GM12892 (cell line): ENCODE data around the gene POMT1.

ENCODE experiments used
- POLR2A ChIP-seq: IDR thresholded peaks from 2 replicates; pipeline ENCODE4 v1.6.1; 2011; ENCODE audit warnings: low read depth, low read length, control low read depth
- TAF1 ChIP-seq: IDR thresholded peaks from 2 replicates; pipeline ENCODE4 v1.6.1; 2011; ENCODE audit warnings: low read depth, mild to moderate bottlenecking, control low read depth, low read length, borderline replicate concordance

DNA sequence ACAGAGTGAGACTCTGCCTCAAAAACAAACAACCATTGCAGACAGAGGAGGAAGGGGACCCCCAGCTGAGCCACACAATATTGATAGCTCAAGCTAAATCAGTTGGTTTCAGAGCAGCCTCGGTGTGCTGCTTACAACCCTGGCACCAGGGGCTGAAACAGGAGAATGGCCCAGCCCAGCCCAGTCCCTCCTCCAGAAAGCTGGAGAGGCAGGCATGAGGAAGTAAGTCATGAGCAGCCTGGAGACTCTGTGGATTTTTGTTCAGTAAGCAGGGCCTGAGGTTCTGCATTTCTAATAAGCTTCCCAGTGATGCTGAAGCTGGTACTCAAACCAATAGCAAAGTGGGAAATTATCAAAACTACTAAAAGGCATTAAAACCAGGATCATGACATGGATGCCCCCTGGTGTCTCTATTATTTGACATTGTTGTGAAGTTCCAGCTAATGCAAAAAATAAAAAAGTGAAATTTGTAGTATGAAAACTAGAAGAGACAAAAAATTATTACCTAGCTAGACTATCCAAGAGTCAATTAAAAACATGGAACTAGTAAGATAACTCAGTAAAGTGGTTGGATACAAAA is 56.8 kb downstream of the POMT1 start:
- TF ChIP-seq TAF1 (no peak), POLR2A (no peak)
